Stimulated activated CD8-positive, alpha-beta memory T cell treated with anti-CD3 and anti-CD28 coated beads, Interleukin-15, amount 100 ng/mL, for 1 hour (primary cell): Measurements from ENCODE around the gene TSPEAR.

Source experiments
- DNase-seq: peaks from one replicate; pipeline ENCODE4 v3.0.0-alpha.2; 2020; ENCODE audit warnings: low read depth

TSPEAR gene

GRCh38 chr21:44711327-44712202, at the start of gene TSPEAR:
TSS of gene TSPEAR (minus strand) at chr21:44711572. CDS start at chr21:44711514, 58 bp downstream.
- no peak for DNase-seq

- DNase-seq, result no peak
These were observed 49.0 kb upstream of the TSPEAR start for GRCh38 chr21:44760376-44760775.

GRCh38 chr21:44759628-44760285, 48.4 kb upstream of the TSPEAR start:
- no peak for DNase-seq

GRCh38 chr21:44758781-44759627, 47.6 kb upstream of the TSPEAR start:
- DNase-seq, result no peak

- DNase-seq, result no peak
These were observed 46.8 kb upstream of the TSPEAR start for GRCh38 chr21:44758141-44758561.

GRCh38 chr21:44757731-44758130, 46.4 kb upstream of the TSPEAR start:
- no peak for DNase-seq

GRCh38 chr21:44756423-44757185, 45.2 kb upstream of the TSPEAR start:
- no peak for DNase-seq

GRCh38 chr21:44755227-44755626, 43.9 kb upstream of the TSPEAR start:
- no peak for DNase-seq

- no peak for DNase-seq
These were observed 42.0 kb upstream of the TSPEAR start for GRCh38 chr21:44753357-44753756.

GRCh38 chr21:44752671-44753235, 41.4 kb upstream of the TSPEAR start:
- no peak for DNase-seq

- no peak for DNase-seq
These were observed 40.6 kb upstream of the TSPEAR start for GRCh38 chr21:44751799-44752636.

GRCh38 chr21:44751186-44751798, 39.9 kb upstream of the TSPEAR start:
- no peak for DNase-seq

- DNase-seq, result no peak
These were observed 39.3 kb upstream of the TSPEAR start for GRCh38 chr21:44750675-44751025.

- DNase-seq, result no peak
These were observed 38.6 kb upstream of the TSPEAR start for GRCh38 chr21:44749759-44750674.

GRCh38 chr21:44749116-44749758, 37.9 kb upstream of the TSPEAR start:
- DNase-seq, result no peak

GRCh38 chr21:44748621-44749020, 37.2 kb upstream of the TSPEAR start:
- DNase-seq, result no peak

- DNase-seq, result no peak
These were observed 31.2 kb upstream of the TSPEAR start for GRCh38 chr21:44742418-44743153.

- DNase-seq, result no peak
These were observed 30.5 kb upstream of the TSPEAR start for GRCh38 chr21:44741921-44742320.
